Measurements from ENCODE around the gene GRIK1.
"Not testable (repeated sequence)": the region's sequence is repeated elsewhere in the genome, so short reads cannot be mapped to it uniquely, and the experiment has no call there.

GRIK1 gene

GRCh38 chr21:29939924-29940275, at the start of gene GRIK1:
GRIK1 (minus strand) TSS chr21:29939996.
- no peak for TF ChIP-seq ZNF274 (IDR thresholded peaks at IDR 0.05; ENCODE audit: low read depth, low read length)
- H3K4me3 ChIP-seq (ENCODE audit: low read length), result no peak within 1 kb of the TSS

- TF ChIP-seq ZNF274 (IDR thresholded peaks at IDR 0.05; ENCODE audit: low read depth, low read length), result no peak
Measured at GRCh38 chr21:29987762-29988161, 48.0 kb upstream of the GRIK1 start.

DNA sequence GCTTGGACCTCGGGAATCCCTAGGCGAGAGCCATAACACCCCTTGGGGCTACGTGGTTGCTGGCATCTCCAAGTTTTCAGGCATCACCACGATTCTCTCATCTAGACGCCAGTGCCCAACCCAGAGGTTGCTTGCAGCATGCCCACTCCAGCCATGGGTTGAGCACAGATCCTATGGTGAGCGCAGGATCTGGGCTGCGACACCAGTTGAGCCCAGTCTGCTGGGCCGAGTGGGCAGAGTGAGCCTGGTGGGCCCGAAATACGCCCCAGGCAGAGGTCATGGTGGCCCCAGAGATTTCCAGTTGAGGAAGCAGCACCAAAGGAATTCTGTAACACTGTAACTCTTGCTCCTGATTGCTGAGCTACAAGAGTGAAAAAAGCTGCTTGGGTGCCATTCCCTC, 46.1 kb upstream of the GRIK1 start:
- TF ChIP-seq ZNF274 (IDR thresholded peaks at IDR 0.05; ENCODE audit: low read depth, low read length), result no peak
- no peak overlapping the region for H3K4me3 ChIP-seq (ENCODE audit: low read length)

More at GRCh38 chr21:29987762-29988161, 48.0 kb upstream of the GRIK1 start:
- no peak overlapping the region for H3K4me3 ChIP-seq (ENCODE audit: low read length)

DNA sequence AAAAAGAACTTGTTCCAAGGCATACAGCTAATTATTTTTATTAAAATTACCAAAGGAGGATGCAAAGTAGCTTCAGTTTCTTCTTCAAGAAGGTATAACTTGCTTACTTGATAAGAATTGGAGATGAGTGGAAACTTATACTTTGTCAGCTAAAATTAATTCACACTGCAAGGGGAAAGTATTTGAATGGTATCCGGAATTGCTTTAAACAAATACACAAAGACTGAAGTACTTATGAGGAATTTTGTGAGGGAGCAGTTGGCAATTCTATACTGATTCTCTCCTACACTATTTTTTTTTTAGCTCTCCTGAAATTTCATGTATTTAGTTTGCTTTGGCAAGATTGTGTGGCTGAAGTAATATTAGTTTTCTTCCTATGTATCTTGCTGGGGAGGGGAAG, 39.2 kb upstream of the GRIK1 start:
- TF ChIP-seq ZNF274 (IDR thresholded peaks at IDR 0.05; ENCODE audit: low read depth, low read length), result no peak
- H3K4me3 ChIP-seq (ENCODE audit: low read length), result no peak overlapping the region

- no peak overlapping the region for H3K4me3 ChIP-seq (ENCODE audit: low read length)
- no peak for TF ChIP-seq ZNF274 (IDR thresholded peaks at IDR 0.05; ENCODE audit: low read depth, low read length)
Measured at GRCh38 chr21:29975776-29976175, 36.0 kb upstream of the GRIK1 start.

GRCh38 chr21:29973258-29973657, 33.5 kb upstream of the GRIK1 start:
- H3K4me3 ChIP-seq (ENCODE audit: low read length), result no peak overlapping the region
- TF ChIP-seq ZNF274 (IDR thresholded peaks at IDR 0.05; ENCODE audit: low read depth, low read length), result no peak

GRCh38 chr21:29961291-29962027, 21.7 kb upstream of the GRIK1 start:
- no peak for TF ChIP-seq ZNF274 (IDR thresholded peaks at IDR 0.05; ENCODE audit: low read depth, low read length)

GRCh38 chr21:29958551-29958950, 18.8 kb upstream of the GRIK1 start:
- no peak for TF ChIP-seq ZNF274 (IDR thresholded peaks at IDR 0.05; ENCODE audit: low read depth, low read length)
- no peak overlapping the region for H3K4me3 ChIP-seq (ENCODE audit: low read length)

More at GRCh38 chr21:29961291-29962027, 21.7 kb upstream of the GRIK1 start:
- no peak overlapping the region for H3K4me3 ChIP-seq (ENCODE audit: low read length)

GRCh38 chr21:29958035-29958434, 18.2 kb upstream of the GRIK1 start:
- H3K4me3 ChIP-seq (ENCODE audit: low read length), result not testable (repeated sequence)

DNA sequence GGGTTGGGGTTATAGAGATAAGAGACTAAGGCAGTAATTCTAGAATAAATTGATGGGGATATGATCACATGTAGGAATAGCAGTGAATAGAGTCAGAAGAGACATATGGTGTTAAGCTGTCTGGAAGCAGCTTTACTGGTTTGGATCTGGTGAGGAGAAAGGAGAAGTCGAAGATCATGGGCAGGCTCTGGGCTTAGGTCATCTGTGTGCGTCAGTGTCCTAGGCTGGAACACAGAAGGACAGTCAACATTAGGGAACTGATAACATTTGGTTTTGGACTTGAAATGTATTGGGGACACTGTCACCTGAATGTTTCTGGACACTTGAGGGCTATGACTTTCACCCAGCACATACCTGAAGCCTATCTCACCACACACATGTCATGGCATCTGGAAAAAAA, 13.9 kb upstream of the GRIK1 start:
- no peak overlapping the region for H3K4me3 ChIP-seq (ENCODE audit: low read length)
- TF ChIP-seq ZNF274 (IDR thresholded peaks at IDR 0.05; ENCODE audit: low read depth, low read length), result no peak

DNA sequence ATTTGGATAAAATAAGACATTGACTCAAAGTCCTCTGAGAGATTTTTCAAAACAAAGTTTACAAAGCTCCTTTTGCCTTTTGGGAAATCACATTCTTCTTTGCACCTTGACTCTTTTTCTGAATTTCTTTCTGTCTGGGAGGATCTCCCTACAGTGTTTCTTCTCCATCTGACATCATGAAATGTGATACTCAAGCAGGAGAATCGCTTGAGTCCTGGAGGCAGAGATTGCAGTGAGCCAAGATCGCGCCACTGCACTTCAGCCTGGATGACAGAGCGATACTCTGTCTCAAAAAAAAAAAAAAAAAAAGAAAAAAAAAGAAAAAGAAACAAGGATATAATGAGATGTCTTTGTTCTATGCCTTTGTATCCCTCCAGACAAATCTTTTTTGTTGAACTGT, 13.3 kb upstream of the GRIK1 start:
- no peak overlapping the region for H3K4me3 ChIP-seq (ENCODE audit: low read length)
- no peak for TF ChIP-seq ZNF274 (IDR thresholded peaks at IDR 0.05; ENCODE audit: low read depth, low read length)

- no peak overlapping the region for H3K4me3 ChIP-seq (ENCODE audit: low read length)
- TF ChIP-seq ZNF274 (IDR thresholded peaks at IDR 0.05; ENCODE audit: low read depth, low read length), result no peak
Measured at GRCh38 chr21:29951911-29952310, 12.1 kb upstream of the GRIK1 start.

DNA sequence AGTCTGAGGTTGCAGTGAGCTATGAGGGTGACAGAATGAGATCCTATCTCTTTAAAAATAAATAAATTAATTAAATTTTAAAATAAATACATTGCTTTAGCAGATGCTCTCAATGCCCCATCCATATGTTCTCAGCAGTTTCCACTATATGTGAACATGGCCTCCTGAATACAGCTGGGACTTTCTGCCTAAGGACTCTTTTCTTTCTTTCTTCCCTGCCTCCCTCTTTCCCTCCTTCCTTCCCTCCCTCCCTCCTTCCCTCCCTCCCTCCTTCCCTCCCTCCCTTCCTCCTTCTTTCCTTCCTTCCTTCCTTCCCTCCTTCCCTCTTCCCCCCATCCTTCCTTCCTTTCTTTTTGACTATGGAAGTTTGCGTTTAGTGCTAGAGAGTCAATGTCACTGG, 10.2 kb upstream of the GRIK1 start:
- no peak for TF ChIP-seq ZNF274 (IDR thresholded peaks at IDR 0.05; ENCODE audit: low read depth, low read length)
- H3K4me3 ChIP-seq (ENCODE audit: low read length), result no peak overlapping the region

DNA sequence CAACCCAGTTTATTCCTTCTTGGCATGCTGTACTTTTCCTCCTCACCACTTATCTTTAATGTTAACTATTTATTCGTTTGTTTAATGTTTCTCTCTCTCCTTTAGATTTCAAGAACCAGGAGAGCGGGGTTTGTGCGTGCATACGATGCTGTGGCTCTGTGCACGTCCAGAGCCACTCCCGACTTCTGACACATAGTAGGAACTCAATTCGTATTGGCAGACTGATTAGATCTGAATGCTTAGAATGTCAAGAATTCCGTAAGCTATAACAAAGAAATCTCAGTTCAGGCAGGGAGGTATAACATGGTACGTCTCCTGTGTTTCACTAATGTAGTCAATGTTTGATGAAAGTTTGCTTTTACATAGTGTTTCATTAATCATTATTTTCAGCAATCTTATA, 7.3 kb upstream of the GRIK1 start:
- H3K4me3 ChIP-seq (ENCODE audit: low read length), result no peak overlapping the region
- no peak for TF ChIP-seq ZNF274 (IDR thresholded peaks at IDR 0.05; ENCODE audit: low read depth, low read length)

GRCh38 chr21:29943885-29944284, 4.1 kb upstream of the GRIK1 start:
- TF ChIP-seq ZNF274 (IDR thresholded peaks at IDR 0.05; ENCODE audit: low read depth, low read length), result no peak
- no peak overlapping the region for H3K4me3 ChIP-seq (ENCODE audit: low read length)

GRCh38 chr21:29942034-29942433, 2.2 kb upstream of the GRIK1 start:
- TF ChIP-seq ZNF274 (IDR thresholded peaks at IDR 0.05; ENCODE audit: low read depth, low read length), result no peak
- H3K4me3 ChIP-seq (ENCODE audit: low read length), result no peak overlapping the region

Measured in GM08714 (cell line).